ENCODE results near the gene OGT. TPM values are rescaled to one million over a fixed set of nuclear protein-coding genes. Genes with fewer than 3 reads are reported as not detected.
A peak's percentile ranks its signal among the peaks of the same experiment; 100 is the strongest.

Gene OGT
- polyA plus RNA-seq, 3 donors, result 11.7 to 310 (median 14.0) TPM

DNA sequence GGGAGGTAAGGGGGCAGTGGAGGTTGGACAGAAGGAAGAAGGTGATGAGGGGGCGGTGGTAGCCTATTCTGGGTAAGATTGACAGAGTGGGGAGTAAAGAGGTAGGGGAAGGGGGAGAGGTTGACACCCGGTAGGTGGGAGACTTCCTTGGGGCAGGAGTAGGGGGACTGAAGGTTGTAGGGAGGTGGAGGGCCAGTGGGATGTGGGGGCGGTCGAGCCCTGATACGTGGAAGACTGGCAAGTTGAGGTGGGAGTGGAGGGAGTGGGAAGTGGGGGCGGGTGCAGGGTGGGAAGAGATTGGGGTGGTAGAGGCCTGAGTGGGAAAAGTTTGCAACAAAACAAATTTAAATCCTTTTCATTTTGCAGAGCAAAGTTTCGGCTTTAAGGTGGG lies 47.1 kb downstream of the OGT start:
- H3K9me3 ChIP-seq (replicated peaks in 1 of 2; ENCODE audit: control insufficient read depth in 1 of 2, insufficient read depth in 1 of 2, low read length in 2 of 2), result no peaks in the 10 kb centered on the region
- H3K4me3 ChIP-seq (replicated peaks in 1 of 3; ENCODE audit: low read depth in 2 of 3, low read length in 3 of 3), result no peak overlapping the region
- Mint-ChIP-seq H3K27me3 (ENCODE audit: low read depth in 3 of 3) (peaks cover 0 to 1% (median 0%) of the 10 kb centered on the region in 3 donors), H3K9me3 (peaks cover 0 to 5% (median 2%) of the 10 kb centered on the region in 7 donors), H3K36me3 (peaks cover 22 to 31% of the 10 kb centered on the region in 2 donors), H3K4me1 (no peaks in the 10 kb centered on the region), H3K27ac (peak overlapping the region in 3 of 7 donors; percentile 26 to 50 (median 31)), H3K4me3 (no peak overlapping the region)
- peaks cover 8 to 33% of the 10 kb centered on the region in 2 donors for H3K36me3 ChIP-seq (replicated peaks in 1 of 2; ENCODE audit: control insufficient read depth in 1 of 2, insufficient read depth in 2 of 2, low read length in 2 of 2)
- peaks cover 21% of the 10 kb centered on the region for H4K20me1 ChIP-seq (ENCODE audit: insufficient read depth, low read length)
- TF ChIP-seq, protein P1, sequence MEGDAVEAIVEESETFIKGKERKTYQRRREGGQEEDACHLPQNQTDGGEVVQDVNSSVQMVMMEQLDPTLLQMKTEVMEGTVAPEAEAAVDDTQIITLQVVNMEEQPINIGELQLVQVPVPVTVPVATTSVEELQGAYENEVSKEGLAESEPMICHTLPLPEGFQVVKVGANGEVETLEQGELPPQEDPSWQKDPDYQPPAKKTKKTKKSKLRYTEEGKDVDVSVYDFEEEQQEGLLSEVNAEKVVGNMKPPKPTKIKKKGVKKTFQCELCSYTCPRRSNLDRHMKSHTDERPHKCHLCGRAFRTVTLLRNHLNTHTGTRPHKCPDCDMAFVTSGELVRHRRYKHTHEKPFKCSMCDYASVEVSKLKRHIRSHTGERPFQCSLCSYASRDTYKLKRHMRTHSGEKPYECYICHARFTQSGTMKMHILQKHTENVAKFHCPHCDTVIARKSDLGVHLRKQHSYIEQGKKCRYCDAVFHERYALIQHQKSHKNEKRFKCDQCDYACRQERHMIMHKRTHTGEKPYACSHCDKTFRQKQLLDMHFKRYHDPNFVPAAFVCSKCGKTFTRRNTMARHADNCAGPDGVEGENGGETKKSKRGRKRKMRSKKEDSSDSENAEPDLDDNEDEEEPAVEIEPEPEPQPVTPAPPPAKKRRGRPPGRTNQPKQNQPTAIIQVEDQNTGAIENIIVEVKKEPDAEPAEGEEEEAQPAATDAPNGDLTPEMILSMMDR (IDR thresholded peaks at IDR 0.05), result no peak
- 100% methylated on average over 2 of the region's 7 CpGs for WGBS (ENCODE audit: insufficient coverage)
- no peak overlapping the region for H3K9ac ChIP-seq (ENCODE audit: insufficient read depth, low read length, poor library complexity, severe bottlenecking)
- H3K4me2 ChIP-seq (replicated peaks; ENCODE audit: extremely low read depth, low read length, poor library complexity, severe bottlenecking), result no peak overlapping the region
- intact Hi-C loops (cut with micrococcal nuclease), result loop anchor here in 1 of 2 donors (10.0 kb wide), 1 partner anchor 185 kb away; no protein-coding TSS in a partner anchor
- no peak overlapping the region for H2AFZ ChIP-seq (ENCODE audit: insufficient read depth, low read depth, low read length, poor library complexity, severe bottlenecking)
- DNase-seq, result no peak
- H3K27ac ChIP-seq (ENCODE audit: low read depth in 1 of 2, low read length in 2 of 2), result no peak overlapping the region
- H3K4me1 ChIP-seq (ENCODE audit: control insufficient read depth in 1 of 2, insufficient read depth in 2 of 2, low read length in 2 of 2), result no peaks in the 10 kb centered on the region
- H3K27me3 ChIP-seq (ENCODE audit: control insufficient read depth in 2 of 2, insufficient read depth in 2 of 2, low read length in 2 of 2), result no peaks in the 10 kb centered on the region
- no peaks in the 10 kb centered on the region for H3K79me2 ChIP-seq (ENCODE audit: insufficient read depth, low read length)

DNA sequence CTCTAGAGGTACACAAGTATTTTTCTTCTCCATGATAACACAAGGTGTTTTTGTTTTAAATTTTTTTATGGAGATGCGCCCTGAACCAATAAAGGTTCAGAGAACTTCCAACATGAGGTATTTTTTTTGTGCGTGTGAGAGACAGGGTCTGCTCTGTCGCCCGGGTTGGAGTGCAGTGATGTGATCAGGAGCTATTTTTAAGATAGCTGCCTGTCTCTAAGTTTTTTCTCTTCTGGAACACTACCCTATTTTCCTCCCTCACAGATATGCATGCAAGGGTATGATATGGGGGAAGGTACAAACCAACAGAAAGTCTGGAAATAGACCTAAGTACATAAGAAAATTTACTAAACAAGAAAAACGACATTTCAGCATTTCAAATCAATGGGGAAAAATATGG lies 48.3 kb downstream of the OGT start:
- no peak overlapping the region for H3K4me3 Mint-ChIP-seq
- Histone ChIP-seq H4K20me1 (ENCODE audit: insufficient read depth, low read length) (peaks cover 21% of the 10 kb centered on the region), H2AFZ (ENCODE audit: insufficient read depth, low read depth, low read length, poor library complexity, severe bottlenecking) (no peak overlapping the region), H3K4me1 (ENCODE audit: control insufficient read depth in 1 of 2, insufficient read depth in 2 of 2, low read length in 2 of 2) (no peaks in the 10 kb centered on the region), H3K4me3 (replicated peaks in 1 of 3; ENCODE audit: low read depth in 2 of 3, low read length in 3 of 3) (no peak overlapping the region), H3K4me2 (replicated peaks; ENCODE audit: extremely low read depth, low read length, poor library complexity, severe bottlenecking) (no peak overlapping the region), H3K9ac (ENCODE audit: insufficient read depth, low read length, poor library complexity, severe bottlenecking) (no peak overlapping the region), H3K27me3 (ENCODE audit: control insufficient read depth in 2 of 2, insufficient read depth in 2 of 2, low read length in 2 of 2) (no peaks in the 10 kb centered on the region), H3K27ac (ENCODE audit: low read depth in 1 of 2, low read length in 2 of 2) (no peak overlapping the region), H3K9me3 (replicated peaks in 1 of 2; ENCODE audit: control insufficient read depth in 1 of 2, insufficient read depth in 1 of 2, low read length in 2 of 2) (no peaks in the 10 kb centered on the region), H3K36me3 (replicated peaks in 1 of 2; ENCODE audit: control insufficient read depth in 1 of 2, insufficient read depth in 2 of 2, low read length in 2 of 2) (peaks cover 3 to 21% of the 10 kb centered on the region in 2 donors), H3K79me2 (ENCODE audit: insufficient read depth, low read length) (no peaks in the 10 kb centered on the region)
- H3K9me3 Mint-ChIP-seq, result peaks cover 0 to 5% (median 2%) of the 10 kb centered on the region in 7 donors
- no peaks in the 10 kb centered on the region for H3K4me1 Mint-ChIP-seq
- H3K36me3 Mint-ChIP-seq, result peaks cover 21 to 23% of the 10 kb centered on the region in 2 donors
- peak overlapping the region in 1 of 7 donors; percentile 42 for H3K27ac Mint-ChIP-seq
- TF ChIP-seq, protein P1 (IDR thresholded peaks at IDR 0.05), result no peak
- intact Hi-C loops (cut with micrococcal nuclease), result no loop called here
- WGBS (ENCODE audit: insufficient coverage), result no CpG with 5 or more reads among the region's 5 CpGs
- peaks cover 0 to 4% (median 0%) of the 10 kb centered on the region in 3 donors for H3K27me3 Mint-ChIP-seq (ENCODE audit: low read depth in 3 of 3)
- DNase-seq, result no peak
